Hepatocyte (in vitro differentiated cells): Measurements from ENCODE around the gene FGF2. TPM values are rescaled to one million over a fixed set of nuclear protein-coding genes. Genes with fewer than 3 reads are reported as not detected.

Experiments used
- DNase-seq: peaks from one replicate; pipeline ENCODE4 v3.0.0-alpha.2; 2016; ENCODE audit warnings: low spot score
- H2AFZ ChIP-seq: fragments of 200-600 bp; sonication (generic); 2 replicates; pipeline ENCODE4 v1.6.0; 2016; ENCODE audit warnings: antibody characterized with exemption, mild to moderate bottlenecking
- H3K27ac ChIP-seq: fragments of 200-600 bp; sonication (generic); 2 replicates; pipeline ENCODE4 v1.5.1; 2016; ENCODE audit warnings: mild to moderate bottlenecking
- H3K27me3 ChIP-seq: fragments of 200-600 bp; sonication (generic); 2 replicates; pipeline ENCODE4 v1.6.1; 2016
- H3K36me3 ChIP-seq: fragments of 200-600 bp; sonication (generic); replicated peaks from 2 replicates; pipeline ENCODE4 v1.5.1; 2016; ENCODE audit warnings: low read depth; ENCODE audit not compliant: insufficient read depth
- H3K4me1 ChIP-seq: fragments of 200-600 bp; sonication (generic); 2 replicates; pipeline ENCODE4 v1.5.1; 2016; ENCODE audit warnings: mild to moderate bottlenecking, moderate library complexity; ENCODE audit not compliant: insufficient read depth
- H3K4me2 ChIP-seq: fragments of 200-600 bp; sonication (generic); 2 replicates; pipeline ENCODE4 v1.6.0; 2016
- H3K4me3 ChIP-seq: fragments of 200-600 bp; sonication (generic); 2 replicates; pipeline ENCODE4 v1.5.1; 2016; ENCODE audit warnings: mild to moderate bottlenecking
- H3K79me2 ChIP-seq: fragments of 200-600 bp; sonication (generic); 2 replicates; pipeline ENCODE4 v1.6.0; 2017; ENCODE audit warnings: mild to moderate bottlenecking
- H3K9me2 ChIP-seq: fragments of 200-600 bp; sonication (generic); replicated peaks from 2 replicates; pipeline ENCODE4 v1.6.0; 2017; ENCODE audit warnings: mild to moderate bottlenecking; ENCODE audit not compliant: insufficient read depth
- H3K9me3 ChIP-seq: fragments of 200-600 bp; sonication (generic); 2 replicates; pipeline ENCODE4 v1.5.1; 2016; ENCODE audit warnings: low read depth, mild to moderate bottlenecking
- H4K20me1 ChIP-seq: fragments of 200-600 bp; sonication (generic); 2 replicates; pipeline ENCODE4 v1.6.0; 2016; ENCODE audit warnings: mild to moderate bottlenecking; ENCODE audit not compliant: insufficient read depth, poor library complexity, severe bottlenecking
- EZH2 ChIP-seq: fragments of 200-600 bp; sonication (generic); IDR thresholded peaks from 2 replicates; pipeline ENCODE4 v1.6.1; 2016; ENCODE audit warnings: antibody characterized with exemption, mild to moderate bottlenecking, borderline replicate concordance
- EZH2phosphoT487 ChIP-seq: fragments of 200-600 bp; sonication (generic); IDR thresholded peaks from one replicate; pipeline ENCODE4 v1.6.1; 2018; ENCODE audit warnings: antibody characterized with exemption, mild to moderate bottlenecking, low read depth, moderate library complexity; ENCODE audit not compliant: unreplicated experiment, severe bottlenecking
- WGBS: methylation state at CpG from one replicate; pipeline ENCODE4 v1.1.6; 2016; ENCODE audit warnings: low lambda C conversion rate; ENCODE audit errors: missing lambda C conversion rate; 5-methylcytosine and 5-hydroxymethylcytosine counted together
- polyA plus RNA-seq: library from polyadenylated mRNA; unstranded; fragments of >200 nt; fragmentation: Nextera tagmentation; extraction: Ambion mirVana; gene quantifications from 2 replicates; pipeline ENCODE4 v1.2.1, GENCODE V29; 2016
- total RNA-seq: library from RNA; depleted of rRNA; stranded (reverse); fragments of >200 nt; gene quantifications from 2 replicates; pipeline ENCODE4 v1.2.3, GENCODE V29; 2014
- TF ChIP-seq, protein P1 (sequence below): fragments of 200-600 bp; sonication (generic); IDR thresholded peaks from 2 replicates; pipeline ENCODE4 v1.5.1; 2016; ENCODE audit warnings: antibody characterized with exemption, mild to moderate bottlenecking; ENCODE audit not compliant: poor library complexity

Gene FGF2
- total and polyA plus RNA-seq, 2 experiments from 2014 or later: 3.9 to 9.7 TPM

DNA sequence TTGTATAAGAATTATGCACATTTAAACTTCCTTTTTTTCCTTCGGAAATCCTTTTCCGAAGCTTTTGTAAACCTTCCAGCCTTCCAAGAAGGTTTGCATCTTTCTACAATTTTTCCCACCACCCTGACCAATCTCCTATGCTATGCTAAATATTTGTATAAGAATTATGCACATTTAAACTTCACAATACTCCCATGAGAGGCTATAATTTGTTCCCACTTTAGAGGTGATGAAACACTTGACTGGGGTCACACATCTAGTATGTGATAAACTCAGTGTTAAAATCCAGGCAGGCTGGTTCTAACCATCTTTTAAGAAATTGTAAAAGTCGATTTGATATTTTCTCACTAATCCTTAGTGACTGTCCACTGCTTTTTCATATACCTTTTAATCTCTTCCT is 73.7 kb downstream of the FGF2 start:
- Histone ChIP-seq H3K4me3 (no peak overlapping the region), H3K4me1 (no peaks in the 10 kb centered on the region), H3K27ac (no peak overlapping the region), H3K79me2 (no peaks in the 10 kb centered on the region), H3K9me3 (no peaks in the 10 kb centered on the region), H2AFZ (no peak overlapping the region), H3K36me3 (no peaks in the 10 kb centered on the region), H3K27me3 (no peaks in the 10 kb centered on the region), H3K9me2 (no peaks in the 10 kb centered on the region), H3K4me2 (no peak overlapping the region), H4K20me1 (no peaks in the 10 kb centered on the region)
- no peak for TF ChIP-seq EZH2phosphoT487
- no peak for TF ChIP-seq EZH2
- TF ChIP-seq, protein P1, sequence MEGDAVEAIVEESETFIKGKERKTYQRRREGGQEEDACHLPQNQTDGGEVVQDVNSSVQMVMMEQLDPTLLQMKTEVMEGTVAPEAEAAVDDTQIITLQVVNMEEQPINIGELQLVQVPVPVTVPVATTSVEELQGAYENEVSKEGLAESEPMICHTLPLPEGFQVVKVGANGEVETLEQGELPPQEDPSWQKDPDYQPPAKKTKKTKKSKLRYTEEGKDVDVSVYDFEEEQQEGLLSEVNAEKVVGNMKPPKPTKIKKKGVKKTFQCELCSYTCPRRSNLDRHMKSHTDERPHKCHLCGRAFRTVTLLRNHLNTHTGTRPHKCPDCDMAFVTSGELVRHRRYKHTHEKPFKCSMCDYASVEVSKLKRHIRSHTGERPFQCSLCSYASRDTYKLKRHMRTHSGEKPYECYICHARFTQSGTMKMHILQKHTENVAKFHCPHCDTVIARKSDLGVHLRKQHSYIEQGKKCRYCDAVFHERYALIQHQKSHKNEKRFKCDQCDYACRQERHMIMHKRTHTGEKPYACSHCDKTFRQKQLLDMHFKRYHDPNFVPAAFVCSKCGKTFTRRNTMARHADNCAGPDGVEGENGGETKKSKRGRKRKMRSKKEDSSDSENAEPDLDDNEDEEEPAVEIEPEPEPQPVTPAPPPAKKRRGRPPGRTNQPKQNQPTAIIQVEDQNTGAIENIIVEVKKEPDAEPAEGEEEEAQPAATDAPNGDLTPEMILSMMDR: no peak
- WGBS: 74% methylated on average over 3 of the region's 3 CpGs
- no peak for DNase-seq

DNA sequence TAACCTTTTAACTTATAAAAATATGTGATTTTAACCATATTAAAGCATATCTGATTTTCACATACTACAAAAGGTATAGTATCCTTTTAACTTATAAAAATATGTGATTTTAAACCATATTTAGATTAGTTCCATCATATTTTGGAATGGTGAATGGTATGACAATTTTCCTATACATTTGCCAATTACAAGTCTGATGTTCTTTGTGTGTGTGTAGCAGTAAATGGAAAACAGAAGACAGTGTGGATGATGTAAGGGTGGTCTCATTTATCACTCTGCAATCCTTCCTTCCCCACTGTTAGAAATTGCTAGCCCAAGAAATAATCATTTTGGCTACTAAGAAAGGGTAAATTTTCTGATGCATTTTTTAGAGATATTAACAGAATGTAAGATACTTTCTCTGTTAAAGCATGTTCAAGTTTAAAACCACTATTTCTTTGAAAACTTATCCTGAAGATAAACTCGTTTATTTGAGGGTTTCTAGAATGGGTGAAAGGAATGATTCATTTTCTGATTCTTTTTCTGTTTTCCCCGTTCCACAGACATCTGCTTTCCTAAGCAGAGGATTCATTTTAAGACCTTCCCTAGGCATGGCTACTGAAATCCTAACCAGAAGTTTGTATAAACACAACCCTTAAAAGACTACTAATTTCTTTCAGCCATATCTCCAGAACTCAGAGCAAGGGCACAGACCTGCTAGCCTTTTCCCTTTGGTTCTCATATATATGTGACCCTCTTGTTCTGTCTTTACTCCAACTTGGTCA is 74.8 kb downstream of the FGF2 start:
- TF ChIP-seq EZH2phosphoT487: no peak
- TF ChIP-seq, protein P1: no peak
- TF ChIP-seq EZH2: no peak
- 60% methylated on average over 2 of the region's 2 CpGs for WGBS
- H3K27ac ChIP-seq: no peak overlapping the region
- H3K36me3 ChIP-seq: no peaks in the 10 kb centered on the region
- H4K20me1 ChIP-seq: no peaks in the 10 kb centered on the region
- H3K4me2 ChIP-seq: no peak overlapping the region
- no peaks in the 10 kb centered on the region for H3K27me3 ChIP-seq
- no peaks in the 10 kb centered on the region for H3K9me3 ChIP-seq
- no peaks in the 10 kb centered on the region for H3K4me1 ChIP-seq
- H3K4me3 ChIP-seq: no peak overlapping the region
- H2AFZ ChIP-seq: no peak overlapping the region
- H3K79me2 ChIP-seq: no peaks in the 10 kb centered on the region
- no peak for DNase-seq
- H3K9me2 ChIP-seq: no peaks in the 10 kb centered on the region

DNA sequence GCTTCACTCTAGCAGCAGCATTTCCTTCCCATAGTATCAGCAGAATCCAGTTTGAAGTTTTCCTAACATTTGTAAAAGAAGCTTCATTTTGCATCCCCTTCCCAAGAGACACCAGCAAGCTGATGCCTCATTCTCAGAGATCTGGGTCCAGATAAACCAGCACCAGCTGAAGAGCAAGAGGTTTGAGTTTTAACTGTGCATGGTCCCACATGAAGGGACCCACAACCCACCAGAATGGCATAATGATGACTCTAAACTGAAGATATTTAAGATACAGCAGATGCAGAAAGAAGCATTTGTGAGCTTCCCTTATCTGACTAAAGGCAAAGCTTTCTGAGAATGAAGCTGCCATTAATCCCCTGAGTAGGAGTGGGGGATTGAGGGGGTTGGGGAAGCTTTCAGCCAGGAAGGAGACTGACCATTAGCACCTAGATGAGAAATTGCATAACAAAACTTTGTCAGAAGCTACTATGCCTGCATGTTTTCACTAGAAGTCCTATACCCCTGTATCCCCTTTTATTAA is 77.2 kb downstream of the FGF2 start:
- H3K9me2 ChIP-seq: no peaks in the 10 kb centered on the region
- H3K4me2 ChIP-seq: no peak overlapping the region
- no peak overlapping the region for H3K27ac ChIP-seq

More for the DNA sequence above, 77.2 kb downstream of the FGF2 start:
- Histone ChIP-seq H3K79me2 (no peaks in the 10 kb centered on the region), H3K4me3 (no peak overlapping the region), H3K27me3 (no peaks in the 10 kb centered on the region), H2AFZ (no peak overlapping the region), H3K4me1 (no peaks in the 10 kb centered on the region), H4K20me1 (no peaks in the 10 kb centered on the region), H3K9me3 (no peaks in the 10 kb centered on the region), H3K36me3 (no peaks in the 10 kb centered on the region)
- DNase-seq: no peak
- no peak for TF ChIP-seq EZH2
- TF ChIP-seq, protein P1: no peak
- TF ChIP-seq EZH2phosphoT487: no peak
